NT2/D1 (cell line): ENCODE data around the gene STAU1.
"Not testable (repeated sequence)": the region's sequence is repeated elsewhere in the genome, so short reads cannot be mapped to it uniquely, and the experiment has no call there.

Experiments used
- DNase-seq: peaks from one replicate; pipeline ENCODE4 v3.0.0-alpha.2; 2011; ENCODE audit warnings: low read depth, low spot score
- H3K27me3 ChIP-seq: 2 replicates; pipeline ENCODE4 v1.6.0; 2011; ENCODE audit warnings: mild to moderate bottlenecking; ENCODE audit not compliant: insufficient read length, insufficient read depth
- H3K36me3 ChIP-seq: 2 replicates; pipeline ENCODE4 v1.6.1; 2011; ENCODE audit warnings: mild to moderate bottlenecking, low read length, mixed read lengths; ENCODE audit not compliant: insufficient read depth, insufficient read length
- H3K4me1 ChIP-seq: 2 replicates; pipeline ENCODE4 v1.5.1; 2011; ENCODE audit not compliant: insufficient read depth, insufficient read length
- H3K4me3 ChIP-seq: 2 replicates; pipeline ENCODE4 v1.5.1; 2011; ENCODE audit warnings: low read depth; ENCODE audit not compliant: insufficient read length
- H3K9ac ChIP-seq: 2 replicates; pipeline ENCODE4 v1.6.0; 2011; ENCODE audit warnings: low read depth; ENCODE audit not compliant: insufficient read length
- H3K9me3 ChIP-seq: 2 replicates; pipeline ENCODE4 v1.5.1; 2011; ENCODE audit warnings: mild to moderate bottlenecking, low read length; ENCODE audit not compliant: insufficient read depth
- SUZ12 ChIP-seq: IDR thresholded peaks from 2 replicates; pipeline ENCODE4 v1.6.1; 2011; ENCODE audit not compliant: insufficient read length, insufficient read depth; ENCODE audit errors: extremely low read depth
- YY1 ChIP-seq: IDR thresholded peaks from 2 replicates; pipeline ENCODE4 v1.6.1; 2011; ENCODE audit not compliant: insufficient read length, insufficient read depth
- ZNF274 ChIP-seq: IDR thresholded peaks from 2 replicates; pipeline ENCODE4 v1.6.1; 2011; ENCODE audit warnings: mild to moderate bottlenecking, low read depth, low read length

The STAU1 gene

DNA sequence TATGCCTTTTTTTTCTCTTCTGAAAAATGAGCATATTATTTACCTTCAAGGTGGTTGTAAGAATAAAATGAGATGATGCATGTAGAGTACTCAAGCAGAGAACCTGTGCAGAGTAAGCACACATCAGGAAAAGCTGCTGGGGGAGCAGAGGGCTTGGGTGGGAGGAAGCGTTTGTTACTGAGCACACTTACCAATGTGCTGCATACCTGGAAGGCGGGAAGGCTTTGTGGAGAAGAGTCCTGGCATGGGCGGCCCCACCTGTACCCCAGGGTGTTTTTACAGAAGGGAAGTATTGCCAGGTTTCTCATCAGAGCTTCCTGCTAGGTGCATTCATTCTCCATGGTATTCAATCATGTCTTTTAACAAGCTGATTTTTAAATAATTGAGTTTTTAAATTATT, 89.1 kb downstream of the STAU1 start:
- Histone ChIP-seq H3K4me1 (no peaks in the 10 kb centered on the region), H3K27me3 (no peaks in the 10 kb centered on the region), H3K9me3 (no peaks in the 10 kb centered on the region), H3K9ac (no peak overlapping the region), H3K4me3 (no peak overlapping the region), H3K36me3 (peaks cover 92% of the 10 kb centered on the region)
- no peak for TF ChIP-seq YY1
- TF ChIP-seq ZNF274: no peak
- TF ChIP-seq SUZ12: no peak
- no peak for DNase-seq

DNA sequence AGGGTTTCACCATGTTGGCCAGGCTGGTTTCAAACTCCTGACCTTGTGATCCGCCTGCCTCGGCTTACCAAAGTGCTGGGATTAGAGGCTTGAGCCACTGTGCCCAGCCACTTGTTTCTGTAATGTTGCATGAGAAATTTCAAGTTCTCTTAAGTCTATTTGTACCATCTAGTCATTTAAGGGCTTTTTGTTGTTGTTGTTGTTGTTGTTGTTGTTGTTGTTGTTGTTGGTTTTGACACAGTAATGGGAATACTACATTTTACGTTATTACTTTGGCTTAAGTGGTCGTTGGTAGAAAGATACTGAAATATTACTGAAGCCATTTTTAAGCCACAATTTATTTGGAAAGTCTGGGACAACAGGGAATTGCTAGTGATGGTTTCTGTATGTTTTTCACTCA, 90.0 kb downstream of the STAU1 start:
- peaks cover 93% of the 10 kb centered on the region for H3K36me3 ChIP-seq
- H3K27me3 ChIP-seq: no peaks in the 10 kb centered on the region
- DNase-seq: no peak
- no peaks in the 10 kb centered on the region for H3K9me3 ChIP-seq
- TF ChIP-seq YY1: no peak
- no peak for TF ChIP-seq SUZ12
- TF ChIP-seq ZNF274: no peak
- H3K4me1 ChIP-seq: no peaks in the 10 kb centered on the region
- H3K9ac ChIP-seq: no peak overlapping the region
- no peak overlapping the region for H3K4me3 ChIP-seq

DNA sequence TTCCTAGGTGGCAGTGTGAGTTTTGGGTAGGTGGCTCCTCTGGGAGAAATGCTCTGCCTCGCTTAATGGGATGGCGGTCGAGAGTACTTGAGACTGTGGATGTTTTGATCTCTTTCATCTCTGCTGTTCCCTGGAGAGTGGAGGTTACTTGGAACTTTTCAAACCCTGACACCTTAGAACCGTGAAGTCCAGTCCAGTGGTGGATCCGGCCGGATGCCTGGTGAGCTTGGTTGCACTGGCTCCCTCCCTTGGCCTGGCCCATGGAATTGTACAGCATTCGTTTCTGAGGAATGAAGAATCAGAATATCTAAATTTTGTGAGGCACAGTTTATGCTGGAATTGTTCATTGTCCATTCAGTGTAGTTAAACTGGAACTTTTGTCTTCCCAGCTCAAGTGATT, 91.0 kb downstream of the STAU1 start:
- Histone ChIP-seq H3K9ac (no peak overlapping the region), H3K9me3 (no peaks in the 10 kb centered on the region), H3K4me3 (no peak overlapping the region), H3K36me3 (peaks cover 91% of the 10 kb centered on the region), H3K4me1 (no peaks in the 10 kb centered on the region), H3K27me3 (no peaks in the 10 kb centered on the region)
- TF ChIP-seq ZNF274: no peak
- TF ChIP-seq SUZ12: no peak
- TF ChIP-seq YY1: no peak
- no peak for DNase-seq

DNA sequence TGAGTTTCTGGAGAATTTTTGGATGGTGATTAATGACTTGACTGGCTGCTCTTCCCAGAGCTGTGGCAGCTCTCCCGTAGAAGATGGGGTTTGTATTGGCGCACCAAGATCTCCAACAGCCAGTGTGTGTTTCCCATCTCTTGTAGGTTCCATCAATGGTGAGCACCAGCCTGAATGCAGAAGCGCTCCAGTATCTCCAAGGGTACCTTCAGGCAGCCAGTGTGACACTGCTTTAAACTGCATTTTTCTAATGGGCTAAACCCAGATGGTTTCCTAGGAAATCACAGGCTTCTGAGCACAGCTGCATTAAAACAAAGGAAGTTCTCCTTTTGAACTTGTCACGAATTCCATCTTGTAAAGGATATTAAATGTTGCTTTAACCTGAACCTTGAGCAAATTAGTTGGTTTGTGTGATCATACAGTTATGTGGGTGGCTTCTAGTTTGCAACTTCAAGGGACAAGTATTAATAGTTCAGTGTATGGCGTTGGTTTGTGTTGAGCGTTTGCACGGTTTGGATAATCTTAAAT, 91.9 kb downstream of the STAU1 start:
- no peaks in the 10 kb centered on the region for H3K27me3 ChIP-seq
- no peak for DNase-seq
- no peaks in the 10 kb centered on the region for H3K9me3 ChIP-seq
- H3K4me1 ChIP-seq: no peaks in the 10 kb centered on the region
- H3K36me3 ChIP-seq: peaks cover 91% of the 10 kb centered on the region
- no peak for TF ChIP-seq YY1
- TF ChIP-seq ZNF274: no peak
- no peak for TF ChIP-seq SUZ12
- no peak overlapping the region for H3K9ac ChIP-seq
- H3K4me3 ChIP-seq: no peak overlapping the region

DNA sequence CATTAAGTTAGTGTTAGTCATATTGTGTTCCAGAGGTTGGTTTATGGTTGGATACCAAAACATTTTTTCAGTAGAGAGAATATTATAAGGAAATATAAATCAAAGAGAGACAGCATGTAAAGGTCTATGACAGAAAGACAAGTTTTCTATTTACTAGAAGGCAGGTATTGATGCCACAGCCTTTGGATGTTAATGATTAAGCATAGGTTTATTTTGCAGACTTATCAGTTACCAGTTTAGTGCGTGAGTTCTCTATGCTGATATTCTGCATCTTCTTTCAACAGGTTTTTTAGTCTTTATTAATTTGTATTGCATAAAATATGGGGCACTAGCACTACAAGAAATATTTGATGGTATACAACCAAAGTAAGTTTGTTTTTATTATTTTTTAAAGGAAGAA, 96.4 kb downstream of the STAU1 start:
- no peak overlapping the region for H3K9ac ChIP-seq
- no peak for TF ChIP-seq YY1
- no peak for TF ChIP-seq ZNF274
- no peak for TF ChIP-seq SUZ12
- peaks cover 94% of the 10 kb centered on the region for H3K36me3 ChIP-seq
- no peaks in the 10 kb centered on the region for H3K27me3 ChIP-seq
- no peak overlapping the region for H3K4me3 ChIP-seq
- no peak for DNase-seq
- no peaks in the 10 kb centered on the region for H3K4me1 ChIP-seq
- no peaks in the 10 kb centered on the region for H3K9me3 ChIP-seq

DNA sequence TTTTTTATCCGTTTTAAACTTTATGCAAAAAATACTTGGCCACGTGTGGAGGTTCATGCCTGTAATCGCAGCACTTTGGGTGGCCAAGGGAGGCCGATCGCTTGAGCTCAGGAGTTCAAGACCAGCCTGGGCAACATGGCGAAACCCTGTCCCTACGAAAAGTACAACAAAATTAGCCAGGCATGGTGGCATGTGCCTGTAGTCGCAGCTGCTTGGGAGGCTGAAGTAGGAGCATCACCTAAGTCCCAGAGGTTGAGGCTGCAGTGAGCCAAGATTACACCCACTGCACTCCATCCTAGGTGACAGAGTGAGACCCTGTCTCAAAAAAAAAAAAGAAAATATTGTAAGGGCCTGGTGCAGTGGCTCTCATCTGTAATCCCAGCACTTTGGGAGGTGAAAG, 97.0 kb downstream of the STAU1 start:
- no peaks in the 10 kb centered on the region for H3K27me3 ChIP-seq
- no peaks in the 10 kb centered on the region for H3K4me1 ChIP-seq
- H3K36me3 ChIP-seq: peaks cover 93% of the 10 kb centered on the region
- DNase-seq: no peak
- no peak for TF ChIP-seq YY1
- no peak for TF ChIP-seq SUZ12
- no peak for TF ChIP-seq ZNF274
- no peaks in the 10 kb centered on the region for H3K9me3 ChIP-seq
- H3K9ac ChIP-seq: no peak overlapping the region
- no peak overlapping the region for H3K4me3 ChIP-seq

GRCh38 chr20:49082295-49082694, 105.8 kb downstream of the STAU1 start:
- H3K9ac ChIP-seq, H3K4me1 ChIP-seq, H3K9me3 ChIP-seq, H3K4me3 ChIP-seq, H3K27me3 ChIP-seq, DNase-seq: not testable (repeated sequence)
- H3K36me3 ChIP-seq: peaks cover 95% of the 10 kb centered on the region

- Histone ChIP-seq H3K9ac (no peak overlapping the region), H3K27me3 (no peaks in the 10 kb centered on the region), H3K36me3 (peaks cover 98% of the 10 kb centered on the region), H3K9me3 (no peaks in the 10 kb centered on the region), H3K4me1 (no peaks in the 10 kb centered on the region), H3K4me3 (no peak overlapping the region)
- no peak for DNase-seq
- TF ChIP-seq SUZ12: no peak
- TF ChIP-seq YY1: no peak
- no peak for TF ChIP-seq ZNF274
Observed at GRCh38 chr20:49078310-49078709, 109.8 kb downstream of the STAU1 start.
